ENCODE measurements around the gene PAPPA2. TPM values are rescaled to one million over a fixed set of nuclear protein-coding genes. Genes with fewer than 3 reads are reported as not detected.

PAPPA2 gene
- total RNA-seq, 1 experiment from 2014 or later: not detected

GRCh38 chr1:176884286-176884685 is 421.3 kb downstream of the PAPPA2 start:
- Histone ChIP-seq H3K9me3 (ENCODE audit: low read length) (no peaks in the 10 kb centered on the region), H4K20me1 (ENCODE audit: low read length) (no peaks in the 10 kb centered on the region), H3K9me2 (replicated peaks; ENCODE audit: low read length) (no peaks in the 10 kb centered on the region), H3K4me1 (ENCODE audit: insufficient read depth, low read length) (no peaks in the 10 kb centered on the region), H2AFZ (ENCODE audit: low read length) (no peak overlapping the region), H3K4me2 (ENCODE audit: low read length) (no peak overlapping the region), H3K79me2 (ENCODE audit: low read length) (no peaks in the 10 kb centered on the region), H3K27me3 (ENCODE audit: low read length) (no peaks in the 10 kb centered on the region), H3K4me3 (ENCODE audit: low read length) (no peak overlapping the region), H3K9ac (ENCODE audit: low read length) (no peak overlapping the region), H3F3A (ENCODE audit: low read length, unreplicated experiment) (no peaks in the 10 kb centered on the region), H3K36me3 (ENCODE audit: low read depth, low read length) (no peaks in the 10 kb centered on the region), H3K27ac (ENCODE audit: low read length) (no peak overlapping the region)
- POLR2A ChIA-PET (ENCODE audit: unreplicated experiment): no interaction called here
- no peak for ATAC-seq
- no peak for TF ChIP-seq EZH2 (IDR thresholded peaks at IDR 0.05; ENCODE audit: low read length, unreplicated experiment)
- TF ChIP-seq EZH2phosphoT487 (IDR thresholded peaks at IDR 0.05; ENCODE audit: borderline replicate concordance, low read length): no peak
- DNase-seq: no peak
- no TSS peak for BruUV-seq (replicated peaks)
- CTCF ChIA-PET: no interaction called here
- intact Hi-C loops (cut with micrococcal nuclease): loop anchor here (5.0 kb wide), 1 partner anchor 1737 kb away; no protein-coding TSS in a partner anchor

- TF ChIP-seq EZH2 (IDR thresholded peaks at IDR 0.05; ENCODE audit: low read length, unreplicated experiment) (no peak), EZH2phosphoT487 (IDR thresholded peaks at IDR 0.05; ENCODE audit: borderline replicate concordance, low read length) (no peak), CTCF (conservative IDR thresholded peaks at IDR 0.05; ENCODE audit: low read depth, low read length) (no peak)
- CTCF ChIA-PET: no interaction called here
- no peak overlapping the region for H3K4me3 ChIP-seq (ENCODE audit: low read length)
- H3K79me2 ChIP-seq (ENCODE audit: low read length): no peaks in the 10 kb centered on the region
- ATAC-seq (no peak), DNase-seq (no peak)
- H3K27me3 ChIP-seq (ENCODE audit: low read length): no peaks in the 10 kb centered on the region
- H3K4me2 ChIP-seq (ENCODE audit: low read length): no peak overlapping the region
- H3F3A ChIP-seq (ENCODE audit: low read length, unreplicated experiment): no peaks in the 10 kb centered on the region
- H3K27ac ChIP-seq (ENCODE audit: low read length): no peak overlapping the region
- BruUV-seq (replicated peaks): no TSS peak
- H3K36me3 ChIP-seq (ENCODE audit: low read depth, low read length): no peaks in the 10 kb centered on the region
- no peak overlapping the region for H2AFZ ChIP-seq (ENCODE audit: low read length)
- no peaks in the 10 kb centered on the region for H3K4me1 ChIP-seq (ENCODE audit: insufficient read depth, low read length)
- no peak overlapping the region for H3K9ac ChIP-seq (ENCODE audit: low read length)
- POLR2A ChIA-PET (ENCODE audit: unreplicated experiment): no interaction called here
- no peaks in the 10 kb centered on the region for H3K9me2 ChIP-seq (replicated peaks; ENCODE audit: low read length)
- intact Hi-C loops (cut with micrococcal nuclease): loop anchor here (5.0 kb wide), 1 partner anchor 1738 kb away; no protein-coding TSS in a partner anchor
- no peaks in the 10 kb centered on the region for H3K9me3 ChIP-seq (ENCODE audit: low read length)
- H4K20me1 ChIP-seq (ENCODE audit: low read length): no peaks in the 10 kb centered on the region
These were observed 421.9 kb downstream of the PAPPA2 start for GRCh38 chr1:176884911-176885310.

- DNase-seq (no peak), ATAC-seq (no peak)
- no peak overlapping the region for H3K9ac ChIP-seq (ENCODE audit: low read length)
- H3K27me3 ChIP-seq (ENCODE audit: low read length): no peaks in the 10 kb centered on the region
- no TSS peak for BruUV-seq (replicated peaks)
- no peaks in the 10 kb centered on the region for H3K79me2 ChIP-seq (ENCODE audit: low read length)
- H3K27ac ChIP-seq (ENCODE audit: low read length): no peak overlapping the region
- H3K9me3 ChIP-seq (ENCODE audit: low read length): no peaks in the 10 kb centered on the region
- H3K4me2 ChIP-seq (ENCODE audit: low read length): no peak overlapping the region
- H3K4me1 ChIP-seq (ENCODE audit: insufficient read depth, low read length): no peaks in the 10 kb centered on the region
- POLR2A ChIA-PET (ENCODE audit: unreplicated experiment): no interaction called here
- H2AFZ ChIP-seq (ENCODE audit: low read length): no peak overlapping the region
- H3F3A ChIP-seq (ENCODE audit: low read length, unreplicated experiment): no peaks in the 10 kb centered on the region
- H4K20me1 ChIP-seq (ENCODE audit: low read length): no peaks in the 10 kb centered on the region
- CTCF ChIA-PET: no interaction called here
- TF ChIP-seq CTCF (conservative IDR thresholded peaks at IDR 0.05; ENCODE audit: low read depth, low read length) (no peak), EZH2 (IDR thresholded peaks at IDR 0.05; ENCODE audit: low read length, unreplicated experiment) (no peak), EZH2phosphoT487 (IDR thresholded peaks at IDR 0.05; ENCODE audit: borderline replicate concordance, low read length) (no peak)
- no peaks in the 10 kb centered on the region for H3K36me3 ChIP-seq (ENCODE audit: low read depth, low read length)
- H3K4me3 ChIP-seq (ENCODE audit: low read length): no peak overlapping the region
- H3K9me2 ChIP-seq (replicated peaks; ENCODE audit: low read length): no peaks in the 10 kb centered on the region
- intact Hi-C loops (cut with micrococcal nuclease): no loop called here
These were observed 422.4 kb downstream of the PAPPA2 start for GRCh38 chr1:176885341-176885740.
